Measurements from ENCODE around the gene WDR70. TPM values are rescaled to one million over a fixed set of nuclear protein-coding genes. Genes with fewer than 3 reads are reported as not detected.

The WDR70 gene
- total and polyA plus RNA-seq, 2 of the 8 experiments (the other 6 are each of a cell fraction or from before 2014, with no cell fraction given), result 10.6 to 37.4 TPM

DNA sequence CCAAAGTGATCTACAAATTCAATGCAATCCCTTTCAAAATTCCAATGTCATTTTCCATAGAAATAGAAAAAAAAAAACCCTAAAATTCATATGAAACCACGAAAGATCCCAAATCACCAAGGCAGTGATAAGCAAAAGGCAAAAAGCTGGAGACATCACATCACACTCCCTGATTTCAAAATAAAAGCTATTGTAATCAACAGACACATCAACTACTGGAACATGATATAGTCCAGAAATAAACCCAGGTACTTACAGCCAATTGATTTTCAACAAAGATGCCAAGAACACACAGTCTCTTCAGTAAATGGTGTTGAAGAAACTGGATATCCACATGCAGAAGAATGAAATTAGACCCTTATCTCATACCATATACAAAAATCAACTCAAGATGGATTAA lies 224.0 kb downstream of the WDR70 start:
- Histone ChIP-seq H3K4ac (replicated peaks; ENCODE audit: insufficient read length, low read depth, low read length) (no peak overlapping the region), H3K23me2 (ENCODE audit: low read depth, low read length) (no peaks in the 10 kb centered on the region), H4K8ac (ENCODE audit: extremely low read depth, insufficient read depth, low read length) (no peak overlapping the region), H3K23ac (ENCODE audit: insufficient read length) (no peak overlapping the region), H4K20me1 (replicated peaks in 1 of 2; ENCODE audit: control insufficient read depth in 1 of 2, insufficient read depth in 2 of 2, low read length in 2 of 2) (no peaks in the 10 kb centered on the region), H3K56ac (replicated peaks; ENCODE audit: insufficient read length, low read depth, low read length) (no peak overlapping the region), H3K9me3 (ENCODE audit: insufficient read depth in 2 of 2, low read depth in 1 of 2, low read length in 1 of 2) (no peaks in the 10 kb centered on the region), H3K4me2 (ENCODE audit: insufficient read depth in 1 of 2, low read depth in 2 of 2, low read length in 2 of 2) (no peak overlapping the region), H3K79me2 (ENCODE audit: control insufficient read depth in 1 of 2, insufficient read depth in 2 of 2, low read length in 2 of 2) (no peaks in the 10 kb centered on the region), H3K4me1 (replicated peaks in 1 of 4; ENCODE audit: control insufficient read depth in 3 of 4, insufficient read depth in 4 of 4, low read length in 3 of 4) (no peaks in the 10 kb centered on the region), H2BK120ac (replicated peaks; ENCODE audit: low read depth, low read length) (no peak overlapping the region), H3K4me3 (ENCODE audit: extremely low read depth in 1 of 4, insufficient read depth in 2 of 4, low read depth in 3 of 4, low read length in 4 of 4) (no peak overlapping the region), H3K27ac (ENCODE audit: low read depth, low read length) (no peak overlapping the region), H3K79me1 (ENCODE audit: low read depth, low read length) (no peaks in the 10 kb centered on the region), H2BK20ac (ENCODE audit: low read length) (no peak overlapping the region), H2BK15ac (ENCODE audit: low read length) (no peak overlapping the region), H4K5ac (ENCODE audit: insufficient read length, low read depth, low read length) (no peak overlapping the region), H4K91ac (replicated peaks; ENCODE audit: insufficient read length, low read length) (no peak overlapping the region), H2BK12ac (ENCODE audit: low read depth, low read length) (no peak overlapping the region), H3K9ac (replicated peaks in 1 of 4; ENCODE audit: extremely low read depth in 1 of 4, low read depth in 3 of 4, low read length in 3 of 4) (no peak overlapping the region), H3K14ac (ENCODE audit: insufficient read length) (no peak overlapping the region), H2AK5ac (ENCODE audit: low read depth, low read length) (no peak overlapping the region), H3K27me3 (replicated peaks in 1 of 4; ENCODE audit: control insufficient read depth in 3 of 4, extremely low read depth in 1 of 4, insufficient read depth in 3 of 4, low read length in 3 of 4) (no peaks in the 10 kb centered on the region), H2BK5ac (ENCODE audit: low read depth, low read length) (no peak overlapping the region), H3K36me3 (ENCODE audit: control insufficient read depth in 2 of 4, insufficient read depth in 4 of 4, low read length in 3 of 4) (no peaks in the 10 kb centered on the region), H2AFZ (ENCODE audit: low read length) (no peak overlapping the region), H3K18ac (ENCODE audit: extremely low read depth, low read length) (no peak overlapping the region)
- WGBS, 2 experiments (ENCODE audit: extremely low coverage in 1 of 2, insufficient coverage in 1 of 2, insufficient read length in 1 of 2, insufficient replicate concordance in 2 of 2, low coverage in 1 of 2, low lambda C conversion rate in 2 of 2, missing lambda C conversion rate in 1 of 2), result 76% methylated on average over 1 of the region's 1 CpG; no CpG with 5 or more reads in 1 of the 2 experiments
- DNase-seq (ENCODE audit: low read depth in 1 of 2, low spot score in 2 of 2) (no peak), FAIRE-seq (no peak)
- CTCF ChIA-PET (ENCODE audit: partially characterized antibody), result no interaction called here
- POLR2A ChIA-PET (ENCODE audit: partially characterized antibody), result no interaction called here
- TF ChIP-seq TEAD4 (IDR thresholded peaks at IDR 0.05; ENCODE audit: low read depth, low read length), result no peak
- no peak for TF ChIP-seq JUND (IDR thresholded peaks at IDR 0.05; ENCODE audit: low read length)
- TF ChIP-seq POU5F1 (IDR thresholded peaks at IDR 0.05; ENCODE audit: low read depth, low read length), result no peak
- no peak for TF ChIP-seq SAP30 (IDR thresholded peaks at IDR 0.05; ENCODE audit: insufficient read depth, insufficient replicate concordance, low read length)
- TF ChIP-seq CBX8 (IDR thresholded peaks at IDR 0.05; ENCODE audit: borderline replicate concordance, low read depth, low read length), result no peak
- no peak for TF ChIP-seq CEBPB (IDR thresholded peaks at IDR 0.05; ENCODE audit: low read depth, low read length)
